NCI-H345 treated with DMSO at 0.1 percent for 48 hours (cell line): ENCODE data around the gene NUMBL.

Experiments
- DNase-seq: peaks from one replicate; lab custom pipeline; 2025; ENCODE audit not compliant: unreplicated experiment; lab: John Stamatoyannopoulos, UW

Gene NUMBL

DNA sequence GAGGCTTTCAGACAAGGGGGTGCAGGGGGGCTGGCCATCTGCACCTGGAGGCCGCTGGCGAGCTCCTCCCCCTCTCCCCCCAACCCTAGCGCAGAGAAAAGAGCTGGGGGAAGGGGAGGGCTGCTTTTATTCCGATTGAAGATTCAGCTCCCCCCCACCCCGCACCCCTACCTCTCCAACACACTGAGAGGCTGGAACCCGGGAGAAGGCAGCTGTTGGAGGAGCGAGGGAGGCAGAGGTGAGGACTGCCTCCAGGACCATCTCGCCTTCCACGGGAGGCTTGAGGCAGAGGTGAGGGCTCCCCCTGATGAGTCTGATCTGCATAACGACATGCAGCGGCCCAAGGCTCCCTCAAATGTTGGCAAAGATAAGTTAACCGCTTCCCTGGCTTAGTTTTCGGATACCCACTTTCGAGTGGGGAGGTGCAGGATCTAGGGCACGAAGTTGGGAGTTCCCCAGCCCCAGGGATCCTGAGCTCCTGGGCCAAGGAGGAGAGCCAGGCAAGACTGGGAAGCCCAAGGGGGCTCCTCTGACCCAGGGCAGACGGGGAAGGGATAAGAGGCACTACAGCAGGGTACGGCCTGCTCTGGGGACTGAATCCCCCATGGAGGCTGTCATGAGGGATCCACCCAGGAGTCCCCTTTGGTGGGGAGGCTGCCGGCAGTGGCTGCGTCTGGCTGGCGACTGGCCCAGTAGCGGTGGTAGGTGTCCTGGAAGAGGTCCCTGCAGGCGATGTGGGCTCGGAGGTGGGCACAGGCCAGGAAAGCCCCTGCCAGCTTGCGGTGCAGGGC lies 1.2 kb upstream of the NUMBL start:
- no peak for DNase-seq

DNA sequence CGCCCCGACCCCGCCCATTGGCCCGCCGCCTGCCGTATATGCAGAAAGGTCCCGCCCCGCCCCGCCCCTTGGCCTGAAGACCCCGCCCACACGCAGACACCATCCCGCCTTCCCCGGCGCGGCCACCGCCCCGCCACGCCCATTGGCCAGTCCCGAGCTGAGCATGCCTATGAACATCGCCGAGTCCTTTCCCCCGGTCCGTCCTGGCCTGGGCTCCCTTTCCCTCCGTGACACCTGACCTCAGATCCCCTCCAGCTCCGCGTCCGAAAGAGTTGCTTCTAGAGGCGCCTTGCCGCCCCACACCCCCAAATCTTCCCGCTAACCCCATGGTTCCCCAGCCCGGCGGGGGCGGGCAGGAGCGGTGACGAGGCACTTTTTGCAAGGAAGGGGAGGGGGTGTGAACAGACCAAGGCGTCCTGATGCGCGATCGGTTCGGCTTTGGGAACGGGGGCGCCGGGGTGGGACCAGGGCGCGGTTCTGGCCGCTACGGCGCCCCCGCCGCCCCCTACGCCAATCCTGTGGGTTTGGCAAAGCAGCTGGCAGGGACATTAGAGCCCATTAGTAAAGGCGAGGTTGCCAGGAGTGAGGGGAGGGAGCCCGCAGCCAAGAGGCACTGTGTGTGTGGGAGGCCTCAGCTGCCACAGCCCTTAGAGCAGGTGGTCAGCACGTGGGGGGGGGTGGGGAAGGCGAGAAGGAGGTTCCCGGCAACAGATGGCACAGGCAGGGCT lies 406 bp upstream of the NUMBL start:
- peak; percentile 91 for DNase-seq

DNA sequence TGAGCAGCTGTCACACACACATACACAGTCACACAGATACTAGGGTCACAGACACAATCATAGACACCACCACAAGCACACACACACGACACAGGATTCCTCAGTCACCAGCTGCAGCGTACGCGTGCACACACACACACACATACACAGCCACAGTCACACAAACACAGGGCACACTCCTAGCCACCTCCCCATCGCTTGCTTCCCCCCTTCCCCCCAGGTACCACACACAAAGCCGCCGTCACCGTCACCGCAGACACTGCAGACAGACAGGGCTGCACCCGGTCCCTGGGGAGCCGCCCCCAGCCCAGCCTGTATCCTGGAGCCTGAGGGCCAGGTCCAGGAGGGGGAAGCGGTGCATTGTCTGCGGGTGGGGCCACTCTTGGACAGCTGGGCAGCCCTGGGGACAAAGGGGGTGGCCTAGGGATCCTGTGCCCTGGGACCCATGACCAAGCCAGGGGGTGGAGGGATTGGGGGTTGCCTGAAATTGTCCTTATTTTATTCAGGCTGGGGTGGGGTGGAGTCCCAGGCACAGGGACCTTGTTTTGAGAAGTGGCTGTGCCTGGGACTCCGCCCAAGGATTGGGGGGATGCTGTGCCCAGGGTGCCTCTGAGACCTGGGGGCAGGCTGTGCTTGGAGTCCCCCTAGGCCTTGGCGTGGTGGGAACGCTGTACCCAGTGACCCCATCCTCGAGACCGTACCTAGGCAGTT lies 957 bp downstream of the NUMBL start:
- DNase-seq: peak; percentile 25

DNA sequence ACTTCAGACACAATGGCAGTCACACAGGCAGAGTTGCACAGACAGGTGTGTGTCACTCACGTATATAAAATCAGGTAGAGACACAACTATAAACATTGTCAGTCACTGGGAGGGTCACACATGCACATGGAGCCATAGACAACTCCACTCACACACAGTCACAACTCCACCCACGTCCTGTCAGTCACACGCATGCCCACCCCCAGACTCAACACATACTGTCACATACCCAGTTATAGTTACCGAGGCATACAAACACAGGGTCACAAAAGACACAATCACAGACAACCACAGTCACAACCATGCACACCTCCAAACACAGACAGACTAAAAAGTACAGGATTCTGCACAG lies 1.5 kb downstream of the NUMBL start:
- no peak for DNase-seq

DNA sequence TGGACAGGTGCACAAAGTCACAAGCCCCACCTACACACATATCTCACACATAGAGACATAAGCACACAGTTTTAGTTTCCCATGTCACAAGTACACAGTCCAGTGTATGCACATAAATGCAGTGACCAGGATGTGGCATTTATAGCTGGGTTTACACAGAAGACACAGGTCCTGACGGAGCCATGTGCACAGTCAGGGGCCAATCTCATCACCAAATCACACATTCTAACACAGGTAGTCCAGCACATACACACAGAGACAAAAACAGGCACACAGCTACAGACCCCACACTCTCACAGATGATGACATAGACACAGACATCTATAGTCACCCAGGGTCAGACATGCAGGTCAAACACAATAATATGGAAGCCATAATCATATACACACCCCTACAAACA lies 2.1 kb downstream of the NUMBL start:
- DNase-seq: no peak

DNA sequence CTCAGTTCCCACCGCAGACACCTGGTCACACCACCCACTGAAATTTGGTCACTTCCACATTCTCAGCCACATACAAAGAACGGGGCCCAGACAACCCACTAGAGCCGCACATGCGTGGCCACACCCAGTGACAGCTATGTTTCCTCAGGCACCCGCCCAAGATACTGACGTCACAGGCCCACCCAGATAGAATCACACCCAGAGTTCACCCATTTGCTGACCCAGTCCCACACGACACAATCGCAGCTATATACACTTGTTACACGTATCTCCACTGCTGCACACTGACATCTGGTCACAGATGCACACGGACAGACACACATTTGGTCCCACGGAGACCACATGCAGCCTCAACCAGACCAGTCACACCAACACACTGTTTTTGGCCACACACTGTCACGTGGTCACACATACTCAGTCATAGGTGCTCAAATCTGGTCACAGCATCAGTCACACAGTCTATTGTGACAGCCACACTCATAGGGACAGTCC lies 2.9 kb downstream of the NUMBL start:
- no peak for DNase-seq

DNA sequence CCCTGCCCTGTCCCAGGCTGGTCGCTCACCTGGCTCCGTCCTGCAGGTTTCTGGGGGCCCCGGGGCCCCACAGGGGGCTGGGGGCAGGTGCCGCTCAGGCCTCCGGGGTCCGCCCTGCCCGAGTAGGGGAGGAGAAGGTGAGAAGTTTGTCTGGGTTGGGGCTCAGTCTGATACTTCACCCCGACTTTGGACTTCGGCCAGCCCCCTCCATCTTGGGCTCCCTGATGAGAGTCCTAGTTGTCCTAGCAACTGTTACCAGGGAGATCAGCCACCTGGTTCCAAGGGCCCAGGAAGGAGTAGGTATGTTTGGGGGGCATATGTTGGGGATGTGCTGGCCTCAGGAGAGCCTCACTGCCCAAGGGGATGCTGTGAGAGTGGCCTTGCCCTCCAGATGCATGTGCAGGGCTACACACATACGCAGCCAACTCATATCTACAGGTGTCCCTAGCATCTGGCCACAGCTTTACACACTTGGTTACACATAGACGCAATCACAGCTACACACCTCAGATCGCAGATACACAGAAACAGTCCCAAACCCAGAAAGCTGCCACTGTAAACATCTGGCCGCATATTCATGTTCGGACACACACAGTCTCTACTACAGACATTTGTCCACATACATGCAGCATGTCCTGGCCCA lies 3.4 kb downstream of the NUMBL start:
- DNase-seq: no peak

DNA sequence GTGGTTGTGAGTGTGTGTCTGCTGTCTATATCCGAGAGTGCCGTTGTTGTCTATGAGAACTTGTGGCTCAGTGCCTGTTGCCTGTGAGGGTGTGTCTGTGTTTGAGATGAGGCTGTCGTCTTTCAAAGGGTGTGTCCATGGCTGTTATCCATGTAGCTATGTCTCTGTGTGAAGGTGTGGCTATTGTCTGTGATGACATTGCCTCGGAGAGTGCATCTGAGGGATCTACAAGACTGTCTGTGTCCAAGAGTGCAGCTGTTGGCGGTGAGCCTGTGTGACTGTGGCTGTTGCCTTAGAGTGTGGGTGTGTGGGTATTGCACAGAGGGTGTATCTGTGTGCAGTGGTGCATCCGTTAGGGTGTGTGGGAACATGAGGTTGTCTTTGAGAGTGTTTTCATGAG lies 4.9 kb downstream of the NUMBL start:
- no peak for DNase-seq

DNA sequence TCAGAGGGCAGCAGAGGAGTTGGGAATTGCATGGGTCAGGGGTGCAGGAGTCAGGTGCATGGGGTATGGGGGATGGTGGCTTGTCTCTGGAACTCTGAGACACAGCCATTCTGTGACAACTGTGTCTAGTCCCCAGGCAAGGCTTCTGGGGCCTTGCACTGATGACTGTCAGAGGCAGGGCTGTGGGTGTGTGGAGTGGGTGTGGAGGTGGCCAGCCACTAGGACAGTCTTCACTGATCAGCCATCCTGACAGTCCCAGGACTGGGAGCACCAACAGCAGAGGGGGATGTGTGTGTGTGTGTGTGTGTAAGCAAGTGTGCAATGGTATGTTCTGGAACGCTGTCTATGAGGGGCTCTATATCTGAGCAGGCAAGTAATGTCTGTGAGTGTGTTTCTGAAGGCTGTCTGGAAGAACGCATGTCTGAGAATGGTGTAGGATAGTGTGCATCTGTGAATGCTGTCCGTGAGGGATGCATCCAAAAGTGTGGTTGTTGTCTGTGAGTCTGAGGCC lies 5.4 kb downstream of the NUMBL start:
- no peak for DNase-seq

DNA sequence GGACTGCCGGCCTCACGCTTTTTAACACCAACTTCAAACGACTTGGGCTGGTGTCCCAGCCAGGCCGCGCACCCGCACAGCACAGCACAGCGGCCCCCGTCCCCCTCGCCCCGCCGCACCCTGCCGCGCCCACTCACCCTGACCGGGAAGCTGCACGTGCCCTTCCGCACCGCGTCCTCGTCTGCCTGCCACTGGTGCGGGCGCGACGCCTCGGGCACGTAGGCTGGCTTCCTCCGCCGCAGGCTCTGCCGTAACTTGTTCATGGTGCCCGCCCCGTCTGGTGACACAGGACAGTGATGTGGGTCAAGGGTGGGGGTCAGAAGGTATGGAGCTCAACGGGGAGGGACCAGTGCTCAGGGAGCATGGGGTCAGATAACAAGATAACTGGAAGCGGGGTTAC lies 6.2 kb downstream of the NUMBL start:
- no peak for DNase-seq

DNA sequence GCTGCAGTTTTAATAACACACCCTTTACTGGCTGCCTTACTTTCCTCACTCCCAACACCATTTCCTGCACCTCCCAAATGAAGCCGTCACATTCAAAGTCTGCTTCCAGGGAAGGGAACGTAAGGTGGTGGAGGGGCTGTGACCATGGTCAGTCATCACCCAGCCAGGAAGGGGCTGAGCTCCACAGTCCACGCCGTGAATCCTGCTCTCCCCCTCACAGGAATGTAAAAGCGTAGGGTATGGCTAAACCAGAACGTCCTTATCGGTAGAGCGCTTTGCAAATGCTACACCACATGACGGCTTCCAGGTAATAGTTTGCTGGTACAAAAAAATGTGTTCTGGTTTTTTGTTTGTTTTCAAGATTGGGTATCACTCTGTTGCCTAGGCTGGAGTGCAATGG lies 7.0 kb downstream of the NUMBL start:
- DNase-seq: no peak

DNA sequence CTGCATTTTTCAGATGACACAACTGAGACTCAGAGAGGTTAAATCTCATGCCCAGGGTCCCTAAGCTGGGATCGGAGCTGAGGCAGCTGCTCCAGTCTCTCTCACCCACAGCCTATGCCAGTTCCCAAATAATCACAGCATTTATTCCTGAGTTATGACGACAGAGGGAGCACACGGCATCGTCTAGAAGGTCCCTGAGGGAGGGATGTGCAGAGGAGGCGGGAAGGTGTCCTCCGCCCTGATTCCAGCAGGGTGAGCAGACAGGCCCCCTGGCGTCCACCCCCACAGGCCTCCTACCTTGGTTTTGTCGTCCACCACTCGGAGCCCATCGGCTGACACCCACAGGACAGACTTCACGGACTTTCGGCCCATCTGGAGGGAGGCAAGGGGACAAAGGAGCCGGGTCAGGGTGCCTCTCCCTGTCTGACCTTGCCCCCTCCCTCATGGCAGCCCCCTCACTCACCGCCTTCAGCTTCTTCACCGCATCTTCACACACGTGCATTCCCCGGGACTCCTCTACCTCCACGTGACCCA lies 8.0 kb downstream of the NUMBL start:
- no peak for DNase-seq

DNA sequence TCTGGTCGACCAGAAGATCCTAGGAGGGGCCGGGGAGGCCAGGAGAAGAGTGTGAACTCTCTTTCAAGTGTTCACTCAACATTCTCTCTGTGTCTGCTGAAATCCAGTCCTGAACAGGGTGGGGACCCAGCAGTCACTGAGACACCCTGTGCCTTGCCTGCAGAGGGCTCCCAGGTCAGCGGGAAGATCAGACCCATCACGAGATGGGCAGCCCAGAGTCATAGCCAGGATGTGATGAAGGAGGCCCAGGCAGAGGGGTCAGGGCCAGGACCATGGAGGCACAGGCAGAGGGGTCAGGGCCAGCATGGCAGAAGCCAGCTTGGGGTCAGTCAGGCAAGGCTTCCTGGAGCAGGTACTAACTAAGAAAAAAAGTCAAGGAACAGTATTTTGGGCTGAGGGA lies 9.4 kb downstream of the NUMBL start:
- DNase-seq: no peak

DNA sequence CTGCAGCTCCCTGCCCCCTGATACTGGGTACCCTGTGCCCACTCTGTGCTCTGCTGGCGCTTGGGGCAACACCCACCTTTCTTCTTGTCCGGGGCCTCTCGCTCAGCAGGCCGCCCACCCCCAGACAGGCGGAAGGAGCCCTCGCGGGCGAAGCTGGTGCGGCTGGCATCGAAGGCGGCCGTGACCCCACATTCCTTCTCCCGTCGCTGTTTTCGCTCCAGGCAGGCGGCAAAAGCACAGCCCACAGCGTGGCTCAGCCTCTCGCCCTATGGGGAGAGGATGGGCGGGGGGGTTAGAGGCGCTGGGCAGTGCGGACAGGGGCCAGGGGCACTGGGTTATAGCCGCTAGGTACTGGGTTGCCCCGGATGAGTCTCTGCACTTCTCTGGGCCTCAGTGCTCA lies 13.3 kb downstream of the NUMBL start:
- no peak for DNase-seq

DNA sequence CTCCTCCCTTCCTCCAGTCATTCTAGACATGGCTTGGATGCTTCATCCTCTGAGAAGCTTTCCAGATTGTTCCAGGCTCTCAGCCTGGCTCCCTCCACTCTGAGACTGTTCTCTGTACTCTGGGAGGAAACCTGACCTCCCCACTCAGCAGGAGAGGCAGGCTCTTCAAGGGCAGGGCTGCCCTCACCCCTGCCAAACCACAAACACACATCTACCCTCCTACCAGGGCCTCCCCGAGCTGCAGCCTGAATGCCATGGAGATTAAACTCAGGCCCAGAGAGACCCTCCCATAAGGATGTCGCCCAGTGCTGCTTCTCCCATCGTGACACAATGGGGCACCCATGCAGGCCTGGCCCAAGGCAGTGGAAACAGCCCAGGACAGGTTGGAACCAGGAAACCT lies 16.2 kb downstream of the NUMBL start:
- no peak for DNase-seq

DNA sequence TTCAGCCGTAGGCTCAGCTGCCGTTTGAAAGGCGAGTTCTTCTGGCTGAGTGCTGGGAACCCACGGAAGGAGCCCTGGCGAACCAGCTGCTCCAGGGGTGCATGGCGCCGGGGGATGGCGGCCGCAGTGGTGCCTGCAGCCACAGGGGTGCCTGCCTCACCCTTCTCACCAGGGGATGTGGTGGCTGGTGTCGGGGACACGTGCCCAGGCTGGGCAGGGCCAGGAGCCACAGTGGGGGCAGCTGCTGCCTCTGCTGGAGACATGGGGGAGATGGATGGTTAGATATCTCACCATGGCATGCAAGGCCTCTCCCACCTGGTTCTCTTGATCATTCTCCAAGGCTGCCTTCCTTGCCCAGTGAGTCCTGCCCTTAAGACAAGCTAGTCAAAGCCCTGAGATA lies 17.1 kb downstream of the NUMBL start:
- no peak for DNase-seq

DNA sequence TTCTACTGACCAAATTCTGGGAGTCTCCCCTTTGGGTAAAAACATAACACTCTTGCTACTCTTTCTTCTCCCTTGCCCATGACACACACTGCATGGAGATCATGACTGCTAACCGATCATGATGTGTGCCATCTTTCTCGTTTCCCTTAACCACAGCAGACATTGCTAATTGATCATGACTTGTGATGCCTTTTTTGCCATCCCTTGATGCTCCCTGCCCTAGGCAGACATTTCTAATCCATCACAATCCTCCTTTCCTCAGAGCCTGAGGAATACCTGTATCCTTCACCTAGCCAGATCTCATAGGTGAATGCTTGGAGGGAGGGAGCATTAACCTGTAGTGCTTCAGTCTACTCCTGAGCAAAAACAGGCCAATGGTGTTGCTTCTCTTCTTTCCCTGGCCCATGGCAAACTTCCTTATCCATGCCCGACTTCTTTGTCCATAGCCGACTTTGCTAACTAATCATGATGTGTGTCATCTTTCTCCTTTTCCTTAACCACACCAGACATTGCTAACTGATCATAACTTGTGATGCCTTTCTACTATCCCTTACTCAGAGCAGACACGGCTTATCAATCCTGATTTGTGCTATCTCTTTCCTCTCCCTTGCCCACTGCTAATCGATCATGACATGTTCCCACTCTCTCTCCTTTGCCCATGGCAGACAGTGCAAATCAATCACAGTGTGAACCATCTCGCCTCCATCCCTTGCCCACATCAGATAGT lies 17.7 kb downstream of the NUMBL start:
- no peak for DNase-seq

DNA sequence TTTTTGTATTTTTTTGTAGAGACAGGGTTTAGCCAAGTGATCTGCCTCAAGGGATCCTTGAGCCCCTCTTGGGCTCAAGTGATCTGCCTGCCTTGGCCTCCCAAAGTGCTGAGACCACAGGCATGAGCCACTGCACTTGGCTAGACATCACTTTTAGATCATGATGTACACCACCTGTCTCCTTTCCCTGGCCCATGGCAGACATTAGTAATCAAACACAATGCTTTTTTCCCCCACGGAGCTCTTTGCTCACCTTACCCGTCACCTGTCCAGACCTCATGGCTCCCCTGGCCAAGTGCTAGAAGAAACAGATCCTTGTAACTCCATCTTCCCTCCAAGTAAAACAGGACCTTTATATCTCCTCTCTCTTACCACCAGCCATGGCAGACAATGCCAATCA lies 18.4 kb downstream of the NUMBL start:
- DNase-seq: no peak

DNA sequence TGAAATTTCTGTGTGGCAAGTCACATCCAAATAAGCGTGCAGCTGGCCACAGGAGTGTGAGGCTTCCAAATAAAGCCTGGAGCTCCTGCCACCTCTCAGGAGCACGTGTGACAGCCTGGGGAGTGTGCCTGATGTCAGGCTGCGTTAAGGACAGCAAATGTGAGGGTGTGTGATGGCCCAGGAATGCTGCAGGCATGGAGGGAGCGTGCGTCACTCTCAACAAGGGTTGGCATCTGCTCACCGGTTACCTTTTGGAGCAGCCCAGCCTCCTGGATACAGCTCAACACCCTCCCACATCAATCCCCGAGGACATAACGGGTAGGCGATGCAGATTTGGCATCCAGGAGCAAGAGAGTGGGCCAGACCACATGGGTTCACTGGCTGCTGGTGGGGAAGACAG lies 19.0 kb downstream of the NUMBL start:
- DNase-seq: no peak

DNA sequence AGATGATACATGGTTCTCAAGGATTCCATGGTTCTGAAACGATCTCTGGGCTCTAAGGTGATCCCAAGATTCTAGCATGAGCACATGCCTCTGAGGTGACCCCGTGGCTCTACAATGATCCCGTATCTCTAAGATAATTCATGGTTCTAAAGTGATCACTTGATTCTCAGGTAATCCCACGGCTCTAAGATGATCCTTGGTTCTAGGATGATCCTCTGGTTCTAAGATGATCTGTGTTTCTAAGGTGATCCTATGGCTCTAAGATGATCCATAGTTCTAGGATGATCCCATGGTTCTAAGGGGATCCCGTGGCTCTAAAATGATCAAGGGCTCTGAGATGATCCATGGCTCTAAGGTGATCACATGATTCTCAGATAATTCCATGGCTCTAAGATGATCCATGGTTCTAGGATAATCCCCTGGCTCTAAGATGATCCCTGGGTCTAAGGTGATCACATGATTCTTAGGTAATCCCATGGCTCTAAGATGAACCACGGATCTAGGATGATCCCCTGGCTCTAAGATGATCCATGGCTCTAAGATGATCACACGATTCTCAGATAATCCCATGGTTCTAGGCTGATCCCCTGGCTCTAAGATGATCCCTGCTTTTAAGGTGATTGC lies 21.3 kb downstream of the NUMBL start:
- no peak for DNase-seq
